A673 (cell line): ENCODE data around the gene CCDC190. TPM values are rescaled to one million over a fixed set of nuclear protein-coding genes. Genes with fewer than 3 reads are reported as not detected.

Experiments used
- BruUV-seq: library from RNA; stranded (reverse); fragments of 400-500 nt; replicated peaks from 2 replicates; lab custom pipeline; 2021; lab: Mats Ljungman, UMichigan
- CTCF ChIA-PET: fragments of 300-600 bp; sonication (Branson Sonifier 250); formaldehyde crosslinking; loops from one replicate; lab custom pipeline; 2022; ENCODE audit warnings: antibody characterized with exemption; lab: Charles Lee
- POLR2A ChIA-PET: fragments of 300-600 bp; sonication (Branson Sonifier 250); formaldehyde crosslinking; loops from one replicate; lab custom pipeline; 2022; ENCODE audit warnings: antibody characterized with exemption; ENCODE audit not compliant: low non-redundant PET; lab: Charles Lee
- DNase-seq: peaks from one replicate; pipeline ENCODE4 v3.0.0-alpha.2; 2015; ENCODE audit warnings: low spot score
- H3K27ac ChIP-seq: fragments of 200-600 bp; sonication (generic); 2 replicates; pipeline ENCODE4 v1.5.1; 2016; ENCODE audit warnings: mixed run types, low read depth, mild to moderate bottlenecking, mixed read lengths, antibody characterized with exemption, low read length; ENCODE audit not compliant: poor library complexity, severe bottlenecking
- H3K27me3 ChIP-seq: fragments of 200-600 bp; sonication (generic); replicated peaks from 2 replicates; pipeline ENCODE4 v1.6.1; 2017; ENCODE audit warnings: mixed run types, low read depth, mild to moderate bottlenecking, mixed read lengths, antibody characterized with exemption, low read length; ENCODE audit not compliant: insufficient read depth, poor library complexity
- H3K36me3 ChIP-seq: fragments of 200-600 bp; sonication (generic); 2 replicates; pipeline ENCODE4 v1.6.1; 2016; ENCODE audit warnings: mixed run types, mild to moderate bottlenecking, mixed read lengths, antibody characterized with exemption, low read length; ENCODE audit not compliant: insufficient read depth, poor library complexity, severe bottlenecking
- H3K4me1 ChIP-seq: fragments of 200-600 bp; sonication (generic); 2 replicates; pipeline ENCODE4 v1.6.1; 2017; ENCODE audit warnings: mixed run types, mild to moderate bottlenecking, mixed read lengths, antibody characterized with exemption, low read length; ENCODE audit not compliant: insufficient read depth, poor library complexity, severe bottlenecking
- H3K4me3 ChIP-seq: fragments of 200-600 bp; sonication (generic); 2 replicates; pipeline ENCODE4 v1.5.1; 2016; ENCODE audit warnings: low read depth, mixed run types, mild to moderate bottlenecking, mixed read lengths, low read length; ENCODE audit not compliant: poor library complexity, severe bottlenecking
- H3K9me3 ChIP-seq: fragments of 200-600 bp; sonication (generic); 2 replicates; pipeline ENCODE4 v1.6.1; 2016; ENCODE audit warnings: mixed run types, low read depth, mild to moderate bottlenecking, mixed read lengths, antibody characterized with exemption, low read length; ENCODE audit not compliant: poor library complexity, severe bottlenecking
- EZH2 ChIP-seq: fragments of 200-600 bp; sonication (generic); IDR thresholded peaks from 2 replicates; pipeline ENCODE4 v1.6.1; 2017; ENCODE audit warnings: borderline replicate concordance, low read depth, mild to moderate bottlenecking, mixed read lengths, antibody characterized with exemption, low read length; ENCODE audit not compliant: poor library complexity, severe bottlenecking
- intact Hi-C: fragments of 100-400 bp; cut with micrococcal nuclease; formaldehyde crosslinking; loops from one replicate; pipeline ENCODE4 v1.10.0; 2022; ENCODE audit not compliant: unreplicated experiment
- total RNA-seq: library from RNA; stranded (reverse); gene quantifications from 2 replicates; pipeline ENCODE4 v1.2.3, GENCODE V29; 2021
- TF ChIP-seq, protein P1 (sequence below): fragments of 300-800, 200-600 bp; sonication (generic); conservative IDR thresholded peaks from 2 replicates; pipeline ENCODE4 v1.5.1; 2017; ENCODE audit warnings: low read depth, mild to moderate bottlenecking, antibody characterized with exemption, low read length, moderate library complexity, mixed read lengths

The CCDC190 gene
- total RNA-seq, 1 experiment from 2014 or later = 0.39 TPM

DNA sequence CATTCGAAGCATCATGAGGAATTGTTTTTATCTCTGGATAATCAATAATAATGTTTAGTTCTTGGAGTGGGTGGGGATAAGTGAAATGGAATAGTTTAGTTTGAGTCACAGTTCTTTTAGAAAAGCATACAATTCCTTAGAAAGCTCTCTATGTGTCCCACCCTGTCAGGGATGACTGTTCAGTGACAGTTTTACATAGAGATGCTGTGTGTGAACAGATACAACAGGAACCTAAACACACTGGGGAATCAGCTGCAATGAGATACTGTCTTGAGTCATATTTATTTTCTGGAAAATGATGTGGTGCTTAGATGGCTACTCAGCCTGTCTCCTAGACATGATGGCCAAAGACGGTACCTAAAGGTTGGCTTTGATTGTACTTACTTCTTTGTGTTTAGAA is 25.7 kb upstream of the CCDC190 start:
- BruUV-seq = no TSS peak
- no peak overlapping the region for H3K27ac ChIP-seq

DNA sequence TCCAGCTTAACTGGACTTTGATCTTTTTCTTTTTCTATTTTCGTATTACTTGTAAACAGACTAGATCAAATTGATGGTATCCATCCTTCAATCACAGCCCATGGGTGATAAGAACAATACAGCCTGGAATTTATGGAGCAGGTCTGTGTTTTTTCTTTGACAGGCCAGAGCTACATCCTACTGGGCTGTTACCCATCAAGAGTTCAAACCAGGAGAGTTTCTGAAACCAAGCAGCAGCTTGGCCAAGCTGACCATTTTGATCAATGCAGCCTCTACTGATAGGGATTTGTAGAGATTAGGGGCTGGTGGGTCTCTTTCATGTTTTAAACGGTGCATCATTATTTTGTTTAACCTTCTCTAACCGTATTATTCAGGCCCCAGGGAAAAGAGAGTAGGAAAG is 24.3 kb upstream of the CCDC190 start:
- Histone ChIP-seq H3K4me1 (no peaks in the 10 kb centered on the region), H3K27me3 (no peaks in the 10 kb centered on the region), H3K36me3 (no peaks in the 10 kb centered on the region), H3K27ac (no peak overlapping the region), H3K4me3 (no peak overlapping the region), H3K9me3 (no peaks in the 10 kb centered on the region)
- TF ChIP-seq EZH2 = no peak
- TF ChIP-seq, protein P1, sequence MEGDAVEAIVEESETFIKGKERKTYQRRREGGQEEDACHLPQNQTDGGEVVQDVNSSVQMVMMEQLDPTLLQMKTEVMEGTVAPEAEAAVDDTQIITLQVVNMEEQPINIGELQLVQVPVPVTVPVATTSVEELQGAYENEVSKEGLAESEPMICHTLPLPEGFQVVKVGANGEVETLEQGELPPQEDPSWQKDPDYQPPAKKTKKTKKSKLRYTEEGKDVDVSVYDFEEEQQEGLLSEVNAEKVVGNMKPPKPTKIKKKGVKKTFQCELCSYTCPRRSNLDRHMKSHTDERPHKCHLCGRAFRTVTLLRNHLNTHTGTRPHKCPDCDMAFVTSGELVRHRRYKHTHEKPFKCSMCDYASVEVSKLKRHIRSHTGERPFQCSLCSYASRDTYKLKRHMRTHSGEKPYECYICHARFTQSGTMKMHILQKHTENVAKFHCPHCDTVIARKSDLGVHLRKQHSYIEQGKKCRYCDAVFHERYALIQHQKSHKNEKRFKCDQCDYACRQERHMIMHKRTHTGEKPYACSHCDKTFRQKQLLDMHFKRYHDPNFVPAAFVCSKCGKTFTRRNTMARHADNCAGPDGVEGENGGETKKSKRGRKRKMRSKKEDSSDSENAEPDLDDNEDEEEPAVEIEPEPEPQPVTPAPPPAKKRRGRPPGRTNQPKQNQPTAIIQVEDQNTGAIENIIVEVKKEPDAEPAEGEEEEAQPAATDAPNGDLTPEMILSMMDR = no peak
- intact Hi-C loops = no loop called here
- DNase-seq = no peak
- no TSS peak for BruUV-seq
- ChIA-PET CTCF (no interaction called here), POLR2A (no interaction called here)

More for the DNA sequence above, 25.7 kb upstream of the CCDC190 start:
- Histone ChIP-seq H3K27me3 (no peaks in the 10 kb centered on the region), H3K4me3 (no peak overlapping the region), H3K36me3 (no peaks in the 10 kb centered on the region), H3K4me1 (no peaks in the 10 kb centered on the region), H3K9me3 (no peaks in the 10 kb centered on the region)
- POLR2A ChIA-PET = no interaction called here
- TF ChIP-seq, protein P1 = no peak
- intact Hi-C loops = no loop called here
- CTCF ChIA-PET = no interaction called here
- DNase-seq = no peak

DNA sequence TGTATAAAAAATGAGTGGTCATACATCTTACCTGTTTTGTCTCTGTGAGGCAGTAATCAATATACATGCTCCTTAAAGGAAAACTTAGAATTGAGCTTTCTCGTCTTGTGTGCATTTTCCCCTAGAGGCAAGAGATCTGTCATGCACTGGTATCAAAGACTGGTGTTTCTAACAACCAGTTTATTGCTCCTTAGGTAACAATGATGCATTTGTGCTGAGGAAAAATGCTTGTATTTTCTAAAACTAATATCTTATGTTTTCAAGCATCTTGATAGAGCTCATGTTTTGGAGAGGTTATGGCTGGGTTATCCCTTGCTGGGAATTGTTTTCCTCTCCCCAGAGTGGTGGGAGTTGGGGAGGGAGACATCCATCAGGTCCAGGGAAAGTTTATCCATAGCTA is 23.9 kb upstream of the CCDC190 start:
- H3K27ac ChIP-seq = no peak overlapping the region
- CTCF ChIA-PET = no interaction called here
- BruUV-seq = no TSS peak

More for the DNA sequence above, 23.9 kb upstream of the CCDC190 start:
- no peaks in the 10 kb centered on the region for H3K27me3 ChIP-seq
- DNase-seq = no peak
- H3K4me1 ChIP-seq = no peaks in the 10 kb centered on the region
- TF ChIP-seq EZH2 = no peak
- TF ChIP-seq, protein P1 = no peak
- no peaks in the 10 kb centered on the region for H3K9me3 ChIP-seq
- no peak overlapping the region for H3K4me3 ChIP-seq
- POLR2A ChIA-PET = no interaction called here
- intact Hi-C loops = no loop called here
- H3K36me3 ChIP-seq = no peaks in the 10 kb centered on the region
